Mesothelial cell of epicardium (in vitro differentiated cells): ENCODE measurements around the gene AFAP1L1. TPM values are rescaled to one million over a fixed set of nuclear protein-coding genes. Genes with fewer than 3 reads are reported as not detected.

Experiments
- DNase-seq, 2 experiments: peaks; one replicate each; pipeline ENCODE4 v3.0.0; 2021; ENCODE audit warnings: low spot score in 2 of 2; ENCODE audit not compliant: unreplicated experiment in 2 of 2
- H3K27ac Mint-ChIP-seq: 2 replicates; pipeline ENCODE4 v1.8.0; 2021; ENCODE audit warnings: mixed read lengths
- H3K27me3 Mint-ChIP-seq: 2 replicates; pipeline ENCODE4 v1.8.0; 2021; ENCODE audit warnings: low read depth, mixed read lengths
- H3K36me3 Mint-ChIP-seq: 2 replicates; pipeline ENCODE4 v1.8.0; 2021; ENCODE audit warnings: mixed read lengths
- H3K4me1 Mint-ChIP-seq: 2 replicates; pipeline ENCODE4 v1.8.0; 2021; ENCODE audit warnings: mixed read lengths
- H3K4me3 Mint-ChIP-seq: 2 replicates; pipeline ENCODE4 v1.8.0; 2021; ENCODE audit warnings: mild to moderate bottlenecking, moderate library complexity, mixed read lengths
- H3K9me3 Mint-ChIP-seq: 2 replicates; pipeline ENCODE4 v1.8.0; 2021; ENCODE audit warnings: mixed read lengths
- total RNA-seq: library from RNA; stranded (reverse); gene quantifications from 3 replicates; pipeline ENCODE4 v1.2.1, GENCODE V29; 2021
- TF ChIP-seq, protein P1 (sequence below): fragments of 200-600 bp; sonication (generic); IDR thresholded peaks from one replicate; pipeline ENCODE4 v1.5.0; 2021; ENCODE audit warnings: antibody characterized with exemption; ENCODE audit not compliant: unreplicated experiment

AFAP1L1 gene
- total RNA-seq, 1 donor from 2014 or later, result 0.63 TPM

DNA sequence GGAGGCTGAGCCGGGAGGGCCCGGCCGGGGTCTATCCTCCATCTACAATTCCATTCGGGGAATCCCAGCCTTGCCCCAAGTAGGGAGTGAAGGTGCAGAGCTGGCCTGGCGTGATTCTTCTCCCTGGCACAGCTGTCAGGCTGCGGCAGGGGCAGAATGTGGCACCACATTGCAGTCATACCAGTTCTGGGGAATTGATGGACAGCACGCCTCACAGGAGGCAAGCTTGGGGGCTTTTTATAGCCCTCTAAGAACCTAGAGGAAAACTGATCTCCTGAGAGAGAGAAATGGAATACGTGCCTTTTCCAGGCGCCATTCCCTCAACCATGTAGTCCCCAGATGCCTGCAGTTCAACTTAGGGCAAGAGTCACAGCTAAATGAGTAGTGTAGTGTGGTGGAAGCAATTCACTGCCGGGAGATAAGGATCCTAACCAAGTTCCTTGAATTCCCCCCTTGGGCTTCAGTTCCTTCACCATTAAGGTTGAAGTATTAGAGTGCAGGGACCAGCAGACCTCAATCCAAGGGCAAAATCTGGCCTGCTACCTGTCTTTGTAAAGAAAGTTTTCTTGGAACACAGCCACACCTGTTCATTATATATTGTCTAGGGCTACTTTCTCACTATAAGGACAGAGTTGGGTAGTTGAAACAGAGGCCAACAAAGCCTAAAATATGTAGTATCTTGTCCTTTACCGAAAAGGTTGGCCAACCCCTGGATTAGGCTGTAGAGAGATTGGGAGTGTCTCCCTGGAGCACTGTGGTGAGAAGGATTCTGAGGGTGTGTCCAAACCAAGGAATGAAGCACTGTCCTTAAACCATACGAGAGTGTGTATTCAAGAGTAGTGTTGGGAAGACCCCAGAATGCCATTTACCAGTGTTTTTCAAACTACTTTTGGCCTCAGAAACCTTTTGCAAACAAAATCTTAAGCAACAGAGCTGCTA lies 10.6 kb downstream of the AFAP1L1 start:
- H3K27ac Mint-ChIP-seq, result no peak overlapping the region
- TF ChIP-seq, protein P1, sequence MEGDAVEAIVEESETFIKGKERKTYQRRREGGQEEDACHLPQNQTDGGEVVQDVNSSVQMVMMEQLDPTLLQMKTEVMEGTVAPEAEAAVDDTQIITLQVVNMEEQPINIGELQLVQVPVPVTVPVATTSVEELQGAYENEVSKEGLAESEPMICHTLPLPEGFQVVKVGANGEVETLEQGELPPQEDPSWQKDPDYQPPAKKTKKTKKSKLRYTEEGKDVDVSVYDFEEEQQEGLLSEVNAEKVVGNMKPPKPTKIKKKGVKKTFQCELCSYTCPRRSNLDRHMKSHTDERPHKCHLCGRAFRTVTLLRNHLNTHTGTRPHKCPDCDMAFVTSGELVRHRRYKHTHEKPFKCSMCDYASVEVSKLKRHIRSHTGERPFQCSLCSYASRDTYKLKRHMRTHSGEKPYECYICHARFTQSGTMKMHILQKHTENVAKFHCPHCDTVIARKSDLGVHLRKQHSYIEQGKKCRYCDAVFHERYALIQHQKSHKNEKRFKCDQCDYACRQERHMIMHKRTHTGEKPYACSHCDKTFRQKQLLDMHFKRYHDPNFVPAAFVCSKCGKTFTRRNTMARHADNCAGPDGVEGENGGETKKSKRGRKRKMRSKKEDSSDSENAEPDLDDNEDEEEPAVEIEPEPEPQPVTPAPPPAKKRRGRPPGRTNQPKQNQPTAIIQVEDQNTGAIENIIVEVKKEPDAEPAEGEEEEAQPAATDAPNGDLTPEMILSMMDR, result no peak

DNA sequence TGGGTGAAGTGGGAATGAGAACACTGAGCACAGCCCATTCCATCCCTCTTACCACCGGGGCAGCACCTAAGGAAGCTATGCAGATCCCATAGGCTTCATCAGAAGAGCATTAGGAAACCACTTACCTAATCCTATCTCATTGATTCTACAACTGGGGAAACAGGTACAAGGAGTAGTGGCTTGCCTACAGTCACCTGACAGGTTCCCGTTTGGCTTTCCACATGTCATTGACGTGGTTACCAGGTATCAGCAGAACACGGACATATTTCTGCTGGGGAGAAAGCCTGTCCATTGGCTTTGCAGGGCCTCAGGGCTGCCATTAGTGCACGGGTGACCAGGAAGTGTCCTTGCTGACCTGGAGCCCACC lies 11.3 kb downstream of the AFAP1L1 start:
- DNase-seq, result no peak
- Mint-ChIP-seq H3K9me3 (no peaks in the 10 kb centered on the region), H3K4me3 (no peak overlapping the region), H3K27me3 (peaks cover 24% of the 10 kb centered on the region), H3K4me1 (no peaks in the 10 kb centered on the region), H3K27ac (no peak overlapping the region), H3K36me3 (no peaks in the 10 kb centered on the region)
- TF ChIP-seq, protein P1, result no peak

More for the DNA sequence above, 10.6 kb downstream of the AFAP1L1 start:
- Mint-ChIP-seq H3K27me3 (peaks cover 31% of the 10 kb centered on the region), H3K4me3 (no peak overlapping the region), H3K9me3 (no peaks in the 10 kb centered on the region), H3K36me3 (no peaks in the 10 kb centered on the region), H3K4me1 (no peaks in the 10 kb centered on the region)
- no peak for DNase-seq

DNA sequence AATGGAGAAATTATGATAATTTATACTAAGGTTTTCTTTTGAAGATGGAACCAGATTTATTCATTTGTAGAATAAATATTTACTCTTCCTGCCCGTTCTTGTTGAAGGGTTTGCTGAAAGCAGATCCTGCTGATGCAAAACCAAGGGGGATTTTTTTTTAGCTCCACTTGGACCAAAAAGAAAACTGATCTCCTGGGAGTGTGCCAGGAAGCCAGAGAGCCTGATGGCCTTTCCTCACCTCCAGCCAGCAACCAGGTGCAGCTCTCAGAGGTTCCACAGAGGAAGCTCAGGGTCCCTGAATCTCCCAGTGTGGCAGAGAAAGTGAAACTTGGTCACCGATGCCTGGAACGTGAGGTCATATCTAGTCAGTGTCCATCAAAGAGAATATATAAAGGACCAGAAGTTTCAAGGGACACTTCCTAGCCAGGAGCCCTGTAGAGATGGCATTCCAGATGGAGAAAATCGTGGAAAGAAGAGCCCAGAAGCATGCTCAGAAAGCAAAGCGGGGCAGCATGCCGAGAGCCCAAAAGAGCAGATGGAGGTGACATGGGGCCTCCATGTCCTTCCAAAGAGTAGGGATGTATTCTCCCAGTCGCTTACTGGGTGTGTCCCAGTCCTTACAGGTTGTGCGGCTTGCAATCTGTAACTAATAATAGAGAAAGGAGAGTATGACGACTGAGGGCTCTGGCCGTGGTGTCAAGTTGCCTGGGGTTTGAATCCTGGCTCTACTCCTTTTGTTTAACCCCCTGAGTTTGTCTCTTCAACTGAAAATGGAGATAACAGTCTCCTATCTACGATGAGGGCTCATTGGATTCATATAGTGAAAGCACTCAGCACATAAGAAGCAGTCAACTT lies 12.2 kb downstream of the AFAP1L1 start:
- Mint-ChIP-seq H3K27me3 (peaks cover 15% of the 10 kb centered on the region), H3K27ac (no peak overlapping the region), H3K36me3 (no peaks in the 10 kb centered on the region), H3K4me1 (no peaks in the 10 kb centered on the region), H3K9me3 (no peaks in the 10 kb centered on the region), H3K4me3 (no peak overlapping the region)
- no peak for DNase-seq
- TF ChIP-seq, protein P1, result no peak

DNA sequence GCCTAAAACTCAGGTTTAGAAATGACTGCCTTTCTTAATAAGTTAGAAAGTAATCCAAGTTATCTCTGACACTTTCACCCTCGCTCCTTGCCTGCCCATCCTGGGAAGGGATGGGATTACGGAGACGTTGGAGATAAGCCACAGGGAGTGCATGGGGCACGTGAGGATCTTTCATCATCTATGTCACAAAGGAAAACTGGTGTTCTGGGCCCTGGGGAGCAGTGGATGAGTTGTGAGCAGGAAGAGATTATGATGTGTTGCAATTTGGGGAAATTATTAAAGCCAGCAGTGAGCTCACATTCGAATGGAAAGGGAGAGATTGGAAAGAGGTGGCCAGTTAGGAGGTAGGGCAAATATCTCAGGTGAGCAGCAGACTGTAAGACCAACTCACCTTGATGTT lies 12.8 kb downstream of the AFAP1L1 start:
- peaks cover 12% of the 10 kb centered on the region for H3K27me3 Mint-ChIP-seq
- DNase-seq, result no peak
- no peaks in the 10 kb centered on the region for H3K9me3 Mint-ChIP-seq
- no peaks in the 10 kb centered on the region for H3K4me1 Mint-ChIP-seq
- H3K36me3 Mint-ChIP-seq, result no peaks in the 10 kb centered on the region
- TF ChIP-seq, protein P1, result no peak
- no peak overlapping the region for H3K27ac Mint-ChIP-seq
- H3K4me3 Mint-ChIP-seq, result no peak overlapping the region

DNA sequence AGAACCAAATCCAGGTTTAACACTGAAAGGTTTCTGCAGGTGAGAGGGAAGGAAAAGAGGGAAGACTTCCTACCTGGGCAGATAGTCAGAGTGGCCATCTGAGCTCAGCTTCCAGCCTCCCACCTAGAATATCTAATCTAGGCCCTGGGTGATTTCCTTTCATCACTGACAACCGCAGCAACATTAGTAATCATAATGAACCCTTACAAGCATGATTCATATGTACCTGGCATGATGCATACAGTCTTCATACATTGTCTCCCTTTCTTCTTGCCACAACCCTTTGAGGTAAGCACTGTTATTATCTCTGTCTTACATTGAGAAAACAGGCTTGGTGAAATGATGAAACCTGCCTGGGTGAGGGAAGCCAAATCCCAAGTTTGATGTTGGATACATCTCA lies 13.5 kb downstream of the AFAP1L1 start:
- Mint-ChIP-seq H3K4me1 (no peaks in the 10 kb centered on the region), H3K9me3 (no peaks in the 10 kb centered on the region), H3K27ac (no peak overlapping the region), H3K4me3 (no peak overlapping the region), H3K27me3 (peaks cover 8% of the 10 kb centered on the region), H3K36me3 (no peaks in the 10 kb centered on the region)
- TF ChIP-seq, protein P1, result no peak
- DNase-seq, result no peak
